SK-N-SH treated with all-trans-retinoic acid at 6 μM for 48 hours (cell line): ENCODE results near the gene FAT4.

Experiments
- ESRRG ChIP-seq: fragments of 250-450 bp; sonication (Bioruptor Pico); IDR thresholded peaks from 2 replicates; pipeline ENCODE4 v1.6.1; 2021; ENCODE audit warnings: mild to moderate bottlenecking
- GLIS3 ChIP-seq: fragments of 250-450 bp; sonication (Bioruptor Pico); IDR thresholded peaks from 2 replicates; pipeline ENCODE4 v1.5.0; 2020; ENCODE audit warnings: mild to moderate bottlenecking, moderate library complexity
- RARB ChIP-seq: fragments of 250-450 bp; sonication (Bioruptor Pico); IDR thresholded peaks from 2 replicates; pipeline ENCODE4 v1.8.0; 2021; ENCODE audit warnings: mild to moderate bottlenecking, moderate library complexity
- SNAI2 ChIP-seq: fragments of 250-450 bp; sonication (Bioruptor Pico); IDR thresholded peaks from 2 replicates; pipeline ENCODE4 v1.5.0; 2020; ENCODE audit warnings: mild to moderate bottlenecking, moderate library complexity
- ZFP3 ChIP-seq: fragments of 250-450 bp; sonication (Bioruptor Pico); IDR thresholded peaks from 2 replicates; pipeline ENCODE4 v1.5.0; 2020; ENCODE audit warnings: mild to moderate bottlenecking, moderate library complexity
- ZFP30 ChIP-seq: fragments of 450-650 bp; formaldehyde crosslinking; IDR thresholded peaks from 2 replicates; pipeline ENCODE4 v1.5.0; 2022; ENCODE audit warnings: mild to moderate bottlenecking, moderate library complexity
- ZNF565 ChIP-seq: fragments of 450-650 bp; formaldehyde crosslinking; conservative IDR thresholded peaks from 2 replicates; pipeline ENCODE4 v1.5.0; 2020; ENCODE audit warnings: low read depth, mild to moderate bottlenecking, moderate library complexity

DNA sequence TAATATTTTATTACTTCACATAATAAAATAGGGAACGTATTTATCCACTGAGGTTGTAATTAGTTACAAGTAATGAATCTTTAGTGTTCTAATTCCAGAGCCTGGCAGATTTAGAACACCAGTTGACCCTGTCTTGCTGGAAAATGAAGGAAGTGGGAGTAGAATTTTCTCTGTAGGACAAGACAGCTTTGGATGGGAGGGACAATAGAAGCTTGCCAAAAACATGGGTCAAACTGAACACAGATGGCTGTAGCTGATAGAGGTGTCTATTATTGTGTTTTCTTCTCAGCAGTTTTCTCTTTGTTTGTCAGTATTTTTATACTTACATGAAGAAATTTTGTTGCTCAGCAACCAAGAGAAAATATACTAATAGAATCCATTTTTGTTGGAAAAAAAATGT is 20.2 kb downstream of the FAT4 start:
- TF ChIP-seq SNAI2 (CRISPR knock-in tag) (no peak), RARB (CRISPR knock-in tag) (no peak), ZFP30 (CRISPR knock-in tag) (no peak), ESRRG (CRISPR knock-in tag) (no peak), ZNF565 (CRISPR knock-in tag) (no peak), GLIS3 (CRISPR knock-in tag) (no peak), ZFP3 (CRISPR knock-in tag) (no peak)
